ENCODE results near the gene VSIG10L.

Gene VSIG10L

GRCh38 chr19:51365211-51365964, 23.4 kb upstream of the VSIG10L start:
- no peak for DNase-seq (ENCODE audit: low read depth)

GRCh38 chr19:51364200-51365106, 22.5 kb upstream of the VSIG10L start:
- DNase-seq (ENCODE audit: low read depth): no peak

- DNase-seq (ENCODE audit: low read depth): no peak
Observed at GRCh38 chr19:51361239-51361638, 19.3 kb upstream of the VSIG10L start.

- DNase-seq (ENCODE audit: low read depth): peak; percentile 89
Observed at GRCh38 chr19:51359294-51359693, 17.4 kb upstream of the VSIG10L start.

DNA sequence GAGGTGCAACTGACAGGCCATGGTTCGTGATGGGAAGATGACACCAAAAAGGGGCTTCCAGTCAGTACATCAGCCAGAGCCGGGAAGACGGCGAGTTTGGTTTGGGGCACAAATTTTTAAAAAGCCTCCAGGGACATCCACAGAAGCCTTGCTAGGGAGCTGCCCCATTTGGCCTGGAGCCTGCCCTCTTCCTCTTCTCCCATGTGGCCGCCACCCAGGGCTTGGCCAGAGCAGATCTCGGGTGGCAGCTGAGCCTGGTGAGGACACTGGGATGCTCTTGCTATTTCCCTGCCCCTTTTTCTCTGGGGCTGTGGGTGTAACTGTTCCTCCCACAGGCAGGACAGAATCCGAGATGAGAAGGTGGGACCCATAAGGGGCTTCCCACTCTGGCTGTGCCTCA, 16.0 kb upstream of the VSIG10L start:
- DNase-seq (ENCODE audit: low read depth): no peak

- no peak for DNase-seq (ENCODE audit: low read depth)
Observed at GRCh38 chr19:51356159-51356801, 14.3 kb upstream of the VSIG10L start.

- DNase-seq (ENCODE audit: low read depth): no peak
Observed at GRCh38 chr19:51354742-51355148, 12.8 kb upstream of the VSIG10L start.

DNA sequence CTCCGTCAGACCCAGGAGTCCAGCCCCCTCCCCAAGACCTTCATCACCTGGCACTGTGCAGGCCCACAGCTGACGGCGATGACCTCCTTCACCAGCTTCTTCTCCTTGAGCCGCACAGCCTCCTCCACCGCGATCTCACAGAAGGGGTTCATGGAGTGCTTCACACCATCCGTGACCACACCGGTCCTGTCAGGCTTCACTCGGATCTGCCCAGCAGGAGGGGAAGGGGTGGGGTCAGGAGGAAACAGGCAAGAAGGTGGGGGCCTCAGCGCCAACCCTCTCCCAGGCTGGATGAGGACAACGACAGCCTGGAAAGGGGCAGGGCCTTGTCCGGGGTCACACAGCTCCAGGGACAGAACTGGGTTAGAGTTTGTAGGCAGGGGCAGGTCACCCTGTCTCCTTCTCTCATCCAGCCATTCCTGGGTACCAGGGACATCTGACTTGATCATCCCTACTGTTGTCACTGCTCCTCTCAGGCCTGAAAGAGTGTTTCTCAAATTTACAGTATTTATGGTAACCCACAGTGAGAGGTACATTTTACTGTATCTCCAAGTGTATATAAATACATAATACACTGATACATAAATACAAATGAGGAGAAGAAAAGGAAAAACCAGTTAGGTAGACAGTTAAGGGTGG, 12.3 kb upstream of the VSIG10L start:
- DNase-seq (ENCODE audit: low read depth): no peak

DNA sequence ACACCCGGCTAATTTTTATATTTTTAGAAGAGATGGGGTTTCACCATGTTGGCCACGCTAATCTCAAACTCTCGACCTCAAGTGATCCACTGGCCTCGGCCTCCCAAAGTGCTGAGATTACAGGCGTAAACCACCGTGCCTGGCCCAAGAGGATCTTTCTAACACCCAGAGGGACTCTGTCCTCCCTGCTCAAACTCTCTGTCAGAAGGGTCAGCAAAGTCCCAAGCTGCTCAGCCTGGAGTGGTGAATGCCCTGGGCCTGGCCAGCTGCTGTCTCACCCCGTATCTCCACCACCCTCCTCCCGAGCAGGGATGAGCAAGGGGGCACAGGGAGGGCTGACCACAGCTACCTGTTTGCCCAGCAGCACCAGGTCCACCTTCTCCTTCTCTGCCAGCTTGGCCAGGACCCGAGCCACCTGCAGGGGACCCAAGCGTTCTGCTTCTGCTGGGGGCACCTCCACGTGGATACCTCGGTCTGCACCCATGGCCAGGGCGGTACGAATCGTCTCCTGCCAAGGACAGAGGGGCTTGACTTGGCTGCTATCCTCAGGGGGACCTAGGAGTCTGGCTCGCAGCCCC, 10.9 kb upstream of the VSIG10L start:
- no peak for DNase-seq (ENCODE audit: low read depth)

GRCh38 chr19:51351266-51351990, 9.5 kb upstream of the VSIG10L start:
- no peak for DNase-seq (ENCODE audit: low read depth)

DNA sequence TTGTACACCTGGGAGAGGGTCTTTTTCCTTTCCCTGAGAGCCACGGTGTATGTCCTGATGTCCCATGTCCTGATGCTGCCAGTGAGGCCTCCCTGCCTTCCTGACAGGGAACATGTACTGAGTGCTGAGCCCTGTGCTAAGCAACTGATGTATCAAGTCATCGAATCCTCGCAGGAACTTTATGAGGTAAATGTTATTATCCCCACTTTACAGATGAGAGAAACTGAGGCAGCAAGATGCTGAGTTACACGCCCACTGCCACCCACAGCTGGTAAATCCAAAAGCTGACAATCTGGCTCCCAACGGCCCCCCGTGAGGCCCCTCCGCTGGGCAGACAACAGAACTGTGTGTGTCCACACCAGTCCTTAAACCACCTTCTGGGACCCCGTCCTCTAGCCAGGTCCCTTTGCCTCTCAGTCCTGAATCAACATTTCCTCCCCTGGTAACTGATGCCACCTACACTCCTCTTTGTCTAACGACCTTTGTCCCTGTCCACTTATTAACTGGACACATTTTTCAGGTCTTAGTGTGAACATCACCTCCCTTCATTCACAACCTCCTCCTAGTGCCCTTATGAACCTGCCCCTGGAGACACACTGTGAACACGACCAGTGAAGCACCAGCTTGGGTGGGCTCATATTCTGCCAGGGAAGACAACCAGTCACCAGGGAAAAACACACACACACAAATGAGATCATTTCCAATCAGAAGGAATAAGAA, 5.4 kb upstream of the VSIG10L start:
- no peak for DNase-seq (ENCODE audit: low read depth)

DNA sequence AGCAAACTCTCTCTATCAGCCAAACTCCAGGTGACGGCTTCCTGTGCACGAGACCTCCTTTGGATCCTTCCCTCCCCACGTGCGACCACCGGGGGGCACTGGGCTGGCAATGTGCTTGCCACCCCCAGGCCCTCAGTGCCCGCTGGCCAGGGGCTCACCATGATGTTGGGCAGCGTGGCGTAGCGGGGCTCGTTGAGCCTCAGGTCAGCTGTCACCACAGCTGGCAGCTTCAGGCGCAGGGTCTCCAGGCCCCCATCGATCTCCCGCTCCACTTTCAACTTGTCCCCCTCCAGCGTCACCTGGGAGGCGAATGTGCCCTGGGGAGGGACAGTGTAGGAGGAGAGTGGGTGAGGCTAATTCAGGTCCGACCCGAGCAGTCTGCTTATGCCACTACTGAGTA, 4.8 kb upstream of the VSIG10L start:
- DNase-seq (ENCODE audit: low read depth): no peak

DNA sequence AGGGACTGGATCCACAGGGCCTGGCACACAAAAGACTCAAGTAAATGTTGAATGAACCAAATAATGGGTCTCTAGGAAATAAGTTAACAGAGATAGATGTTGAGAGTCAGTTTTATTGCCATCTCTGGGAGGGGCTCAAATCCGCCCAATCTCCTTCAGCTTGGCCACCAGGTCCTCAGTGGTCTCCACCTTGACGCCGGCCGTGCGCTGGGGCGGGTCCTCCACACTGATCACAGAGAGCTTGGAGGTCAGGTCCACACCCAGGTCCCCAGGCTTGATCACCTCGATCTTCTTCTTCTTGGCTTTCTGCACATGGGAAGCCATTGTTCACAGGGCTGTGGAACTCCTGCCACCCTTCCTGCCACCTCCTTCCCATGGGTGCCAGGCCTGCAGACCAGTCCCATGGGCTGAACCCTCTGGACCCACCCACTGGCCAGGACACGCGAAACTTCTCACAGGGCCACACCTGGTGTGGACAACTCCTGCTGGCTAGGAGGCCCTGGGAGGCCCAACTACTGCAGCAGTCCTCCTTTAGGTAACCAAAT, 3.2 kb upstream of the VSIG10L start:
- no peak for DNase-seq (ENCODE audit: low read depth)

DNA sequence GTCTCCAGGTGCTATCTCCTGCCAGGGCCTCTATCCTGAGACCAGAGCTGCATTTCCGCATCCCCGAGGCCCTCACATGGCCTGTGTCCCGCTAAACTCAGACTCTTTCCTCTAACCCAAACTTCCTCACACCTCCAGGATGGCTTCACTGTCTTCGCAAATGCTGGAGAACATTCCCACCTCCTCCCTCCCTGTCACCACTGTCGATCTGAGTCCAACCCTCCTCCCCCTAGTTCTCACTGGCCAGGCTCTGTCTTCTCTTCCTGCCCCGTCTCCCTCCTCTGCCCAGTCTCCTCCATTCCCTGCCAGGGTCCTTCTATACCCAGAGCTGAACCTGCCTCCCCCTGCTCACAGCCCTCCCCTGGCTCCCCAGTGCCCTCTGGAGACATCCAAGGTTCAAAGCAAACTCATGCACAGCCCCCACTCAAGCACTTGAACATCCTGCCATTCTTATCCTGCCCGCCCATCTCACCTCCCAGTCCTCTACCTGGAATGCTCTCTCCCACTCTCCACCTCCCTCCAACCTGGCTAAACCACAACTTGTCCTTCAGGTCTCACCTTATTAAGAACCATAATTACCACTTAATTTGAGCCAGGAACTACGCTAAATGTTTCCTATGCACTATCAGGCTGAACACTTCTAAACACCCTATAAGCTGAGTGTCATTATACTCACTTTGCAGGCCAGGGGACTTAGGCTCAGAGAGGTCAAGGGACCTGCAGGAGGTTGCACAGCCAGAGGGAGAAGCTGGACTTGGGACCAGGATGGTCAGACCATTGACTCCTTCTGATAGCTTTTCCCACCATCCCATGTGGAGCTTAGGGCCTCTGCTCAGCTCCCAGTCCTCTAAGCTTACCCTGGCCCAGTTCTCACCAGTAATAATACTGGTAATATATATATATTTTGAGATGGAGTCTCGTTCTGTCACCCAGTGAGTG, 961 bp upstream of the VSIG10L start:
- DNase-seq (ENCODE audit: low read depth): no peak

DNA sequence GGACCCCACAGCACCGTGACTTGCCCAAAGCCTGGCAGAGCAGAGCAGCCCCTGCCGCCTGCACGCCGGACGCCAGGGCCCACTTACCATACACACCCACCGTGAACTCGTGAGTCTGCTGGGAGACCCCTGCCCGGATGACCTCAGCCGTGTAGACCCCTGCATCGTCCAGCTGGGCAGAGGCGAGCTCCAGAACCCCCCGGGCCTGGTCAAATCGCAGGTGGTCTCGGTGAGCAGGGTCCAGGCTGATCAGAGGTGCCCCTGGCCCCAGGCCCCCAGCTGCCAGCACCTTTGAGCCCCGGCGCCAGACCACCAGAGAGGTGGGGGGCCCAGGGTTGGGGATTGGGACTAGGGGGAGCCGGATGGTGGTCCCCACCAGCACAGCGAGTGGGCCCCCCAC, 873 bp downstream of the VSIG10L start:
- no peak for DNase-seq (ENCODE audit: low read depth)

- peak; percentile 94 for DNase-seq (ENCODE audit: low read depth)
Observed at GRCh38 chr19:51339687-51340656, 2.0 kb downstream of the VSIG10L start.

- DNase-seq (ENCODE audit: low read depth): no peak
Observed at GRCh38 chr19:51339313-51339686, 2.6 kb downstream of the VSIG10L start.
